Liver (tissue), 10 donors: ENCODE data around the gene IFNA7. TPM values are rescaled to one million over a fixed set of nuclear protein-coding genes. Genes with fewer than 3 reads are reported as not detected.

Experiments used
- DNase-seq: peaks from one replicate; pipeline ENCODE4 v3.0.0-alpha.2; 2017; ENCODE audit warnings: low spot score
- H3K27ac ChIP-seq, 2 donors: one replicate each; pipeline ENCODE4 v1.7.0; 2013; ENCODE audit warnings: inconsistent platforms in 2 of 2, low read length in 2 of 2, control low read depth in 1 of 2, low read depth in 1 of 2, mild to moderate bottlenecking in 1 of 2
- H3K27me3 ChIP-seq, 4 donors: one replicate each; pipeline versions ENCODE4 v1.6.1 to v1.7.0; 2013; ENCODE audit warnings: low read length in 3 of 4, inconsistent platforms in 1 of 4, mild to moderate bottlenecking in 1 of 4, moderate library complexity in 1 of 4; ENCODE audit not compliant: control insufficient read depth in 4 of 4, insufficient read depth in 4 of 4
- H3K36me3 ChIP-seq, 4 donors: one replicate each; pipeline versions ENCODE4 v1.6.1 to v1.7.0; 2013; ENCODE audit warnings: low read length in 3 of 4, mild to moderate bottlenecking in 3 of 4, low read depth in 1 of 4, moderate library complexity in 1 of 4; ENCODE audit not compliant: control insufficient read depth in 4 of 4, insufficient read depth in 3 of 4
- H3K4me1 ChIP-seq, 4 donors: one replicate each; pipeline versions ENCODE4 v1.6.1 to v1.7.0; 2013; ENCODE audit warnings: low read length in 3 of 4, mild to moderate bottlenecking in 3 of 4, moderate library complexity in 1 of 4; ENCODE audit not compliant: control insufficient read depth in 4 of 4, insufficient read depth in 4 of 4
- H3K4me3 ChIP-seq, 3 donors: one replicate each; pipeline versions ENCODE4 v1.6.1 to v1.7.0; 2013; ENCODE audit warnings: low read length in 3 of 3, control low read depth in 1 of 3, low read depth in 1 of 3, mild to moderate bottlenecking in 1 of 3
- H3K9ac ChIP-seq, 2 donors: one replicate each; pipeline ENCODE4 v1.7.0; 2013; ENCODE audit warnings: low read length in 2 of 2, mild to moderate bottlenecking in 2 of 2, moderate library complexity in 2 of 2, control low read depth in 1 of 2, low read depth in 1 of 2
- H3K9me3 ChIP-seq, 4 donors: one replicate each; pipeline versions ENCODE4 v1.6.1 to v1.7.0; 2013; ENCODE audit warnings: low read length in 3 of 4; ENCODE audit not compliant: control insufficient read depth in 4 of 4
- EGR1 ChIP-seq, 2 donors: IDR thresholded peaks; 2 replicates each; pipeline ENCODE4 v1.6.1; 2016 to 2018; ENCODE audit warnings: antibody characterized with exemption in 2 of 2, low read depth in 2 of 2
- FOXA1 ChIP-seq: IDR thresholded peaks from 2 replicates; pipeline ENCODE4 v1.6.1; 2016; ENCODE audit warnings: antibody characterized with exemption
- GABPA ChIP-seq, 2 donors: IDR thresholded peaks in 1 of 2; conservative IDR thresholded peaks in 1 of 2; 2 replicates each; pipeline ENCODE4 v1.6.1; 2016; ENCODE audit warnings: antibody characterized with exemption in 2 of 2, mild to moderate bottlenecking in 1 of 2, moderate library complexity in 1 of 2
- HNF4G ChIP-seq: IDR thresholded peaks from 2 replicates; pipeline ENCODE4 v1.6.1; 2016; ENCODE audit warnings: antibody characterized with exemption
- JUND ChIP-seq, 2 donors: IDR thresholded peaks; 2 replicates each; pipeline ENCODE4 v1.6.1; 2016; ENCODE audit warnings: antibody characterized with exemption in 2 of 2
- RAD21 ChIP-seq, 2 donors: IDR thresholded peaks; 2 replicates each; pipeline ENCODE4 v1.6.1; 2016; ENCODE audit warnings: antibody characterized with exemption in 2 of 2, mild to moderate bottlenecking in 2 of 2
- RXRA ChIP-seq, 2 donors: IDR thresholded peaks; 2 replicates each; pipeline ENCODE4 v1.6.1; 2017 to 2018; ENCODE audit warnings: antibody characterized with exemption in 2 of 2, mild to moderate bottlenecking in 1 of 2
- YY1 ChIP-seq: IDR thresholded peaks from 2 replicates; pipeline ENCODE4 v1.6.1; 2016; ENCODE audit warnings: antibody characterized with exemption, mild to moderate bottlenecking
- WGBS: extraction: QIAGEN DNeasy Blood & Tissue Kit; methylation state at CpG from one replicate; pipeline ENCODE4 v1.1.7; 2013; 5-methylcytosine and 5-hydroxymethylcytosine counted together
- polyA plus RNA-seq, 2 donors: library from polyadenylated mRNA; stranded (reverse) in 1 of 2; unstranded in 1 of 2; fragments of 200-250 nt in 1 of 2; fragments of >200 nt in 1 of 2; fragmentation: Nextera tagmentation in 1 of 2; extraction: Ambion mirVana in 1 of 2; gene quantifications; one replicate each; pipeline versions ENCODE4 v1.2.1 to v1.2.3, GENCODE V29; 2013 to 2015
- small RNA-seq: library from RNA; depleted of rRNA; stranded (forward); fragments of <200 nt; gene quantifications from one replicate; pipeline ENCODE3, GENCODE V24; 2014
- total RNA-seq, 2 donors: library from RNA; depleted of rRNA; stranded (reverse); fragments of >200 nt; gene quantifications; one replicate each; pipeline ENCODE4 v1.2.3, GENCODE V29; 2014
- TF ChIP-seq, protein P1 (sequence below): IDR thresholded peaks from 2 replicates; pipeline ENCODE4 v1.6.1; 2016; ENCODE audit warnings: antibody characterized with exemption
- TF ChIP-seq, protein P2 (sequence below): IDR thresholded peaks from 2 replicates; pipeline ENCODE4 v1.6.1; 2016; ENCODE audit warnings: antibody characterized with exemption, mild to moderate bottlenecking
- TF ChIP-seq, protein P3 (sequence below): IDR thresholded peaks from 2 replicates; pipeline ENCODE4 v1.6.1; 2016; ENCODE audit warnings: antibody characterized with exemption
- donor health status: healthy.
- donor health status: healthy.
- donor health status: healthy.
- donor health status: healthy.
- donor health status: healthy.

The IFNA7 gene
- total and polyA plus RNA-seq, 4 donors = not detected

DNA sequence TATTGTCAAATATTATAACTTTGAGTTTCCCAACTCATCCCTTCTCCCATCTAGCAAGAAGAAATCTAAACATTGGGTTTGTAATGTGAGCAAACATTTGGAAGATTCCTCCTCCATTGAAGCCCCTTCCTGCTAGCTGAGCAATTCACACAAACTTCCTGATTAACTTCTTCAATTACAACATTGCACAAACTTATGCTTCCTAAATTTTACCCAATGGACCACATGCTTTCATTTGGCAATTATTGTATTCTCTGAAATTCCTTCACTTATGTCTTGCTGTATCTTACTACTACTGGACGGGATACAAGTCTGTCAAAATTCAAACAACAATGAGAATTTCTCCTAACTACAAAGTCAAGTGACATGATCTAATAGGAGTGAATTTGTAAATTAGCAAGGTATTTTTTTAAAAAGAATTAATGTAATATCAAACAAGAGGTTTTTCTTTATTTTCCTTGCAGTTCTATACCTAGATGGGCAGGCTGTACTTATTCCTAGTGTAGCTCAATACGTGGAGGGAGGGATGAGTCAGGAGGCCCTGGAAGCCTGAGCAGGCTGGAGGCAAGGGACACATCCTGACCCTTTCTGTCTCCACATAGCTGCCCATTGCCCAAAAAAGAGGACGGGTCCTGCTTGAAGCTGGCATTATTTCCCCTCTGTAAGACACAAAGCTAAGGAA, 48.5 kb downstream of the IFNA7 start:
- 32% methylated on average over 3 of the region's 3 CpGs for WGBS
- H3K4me1 ChIP-seq = peaks cover 0 to 3% (median 0%) of the 10 kb centered on the region in 4 donors
- no peak for TF ChIP-seq JUND (IDR thresholded peaks at IDR 0.05)
- TF ChIP-seq, protein P1, sequence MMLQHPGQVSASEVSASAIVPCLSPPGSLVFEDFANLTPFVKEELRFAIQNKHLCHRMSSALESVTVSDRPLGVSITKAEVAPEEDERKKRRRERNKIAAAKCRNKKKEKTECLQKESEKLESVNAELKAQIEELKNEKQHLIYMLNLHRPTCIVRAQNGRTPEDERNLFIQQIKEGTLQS = no peak
- TF ChIP-seq YY1 = no peak
- TF ChIP-seq, protein P2, sequence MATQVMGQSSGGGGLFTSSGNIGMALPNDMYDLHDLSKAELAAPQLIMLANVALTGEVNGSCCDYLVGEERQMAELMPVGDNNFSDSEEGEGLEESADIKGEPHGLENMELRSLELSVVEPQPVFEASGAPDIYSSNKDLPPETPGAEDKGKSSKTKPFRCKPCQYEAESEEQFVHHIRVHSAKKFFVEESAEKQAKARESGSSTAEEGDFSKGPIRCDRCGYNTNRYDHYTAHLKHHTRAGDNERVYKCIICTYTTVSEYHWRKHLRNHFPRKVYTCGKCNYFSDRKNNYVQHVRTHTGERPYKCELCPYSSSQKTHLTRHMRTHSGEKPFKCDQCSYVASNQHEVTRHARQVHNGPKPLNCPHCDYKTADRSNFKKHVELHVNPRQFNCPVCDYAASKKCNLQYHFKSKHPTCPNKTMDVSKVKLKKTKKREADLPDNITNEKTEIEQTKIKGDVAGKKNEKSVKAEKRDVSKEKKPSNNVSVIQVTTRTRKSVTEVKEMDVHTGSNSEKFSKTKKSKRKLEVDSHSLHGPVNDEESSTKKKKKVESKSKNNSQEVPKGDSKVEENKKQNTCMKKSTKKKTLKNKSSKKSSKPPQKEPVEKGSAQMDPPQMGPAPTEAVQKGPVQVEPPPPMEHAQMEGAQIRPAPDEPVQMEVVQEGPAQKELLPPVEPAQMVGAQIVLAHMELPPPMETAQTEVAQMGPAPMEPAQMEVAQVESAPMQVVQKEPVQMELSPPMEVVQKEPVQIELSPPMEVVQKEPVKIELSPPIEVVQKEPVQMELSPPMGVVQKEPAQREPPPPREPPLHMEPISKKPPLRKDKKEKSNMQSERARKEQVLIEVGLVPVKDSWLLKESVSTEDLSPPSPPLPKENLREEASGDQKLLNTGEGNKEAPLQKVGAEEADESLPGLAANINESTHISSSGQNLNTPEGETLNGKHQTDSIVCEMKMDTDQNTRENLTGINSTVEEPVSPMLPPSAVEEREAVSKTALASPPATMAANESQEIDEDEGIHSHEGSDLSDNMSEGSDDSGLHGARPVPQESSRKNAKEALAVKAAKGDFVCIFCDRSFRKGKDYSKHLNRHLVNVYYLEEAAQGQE = no peak
- no peak for TF ChIP-seq RXRA (IDR thresholded peaks at IDR 0.05)
- TF ChIP-seq RAD21 (IDR thresholded peaks at IDR 0.05) = no peak
- TF ChIP-seq GABPA (IDR thresholded peaks at IDR 0.05 in 1 of 2, conservative IDR thresholded peaks at IDR 0.05 in 1 of 2) = no peak
- no peak for TF ChIP-seq FOXA1
- no peak for TF ChIP-seq EGR1 (IDR thresholded peaks at IDR 0.05; ENCODE audit: low read depth in 2 of 2)
- TF ChIP-seq, protein P3, sequence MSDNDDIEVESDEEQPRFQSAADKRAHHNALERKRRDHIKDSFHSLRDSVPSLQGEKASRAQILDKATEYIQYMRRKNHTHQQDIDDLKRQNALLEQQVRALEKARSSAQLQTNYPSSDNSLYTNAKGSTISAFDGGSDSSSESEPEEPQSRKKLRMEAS = no peak
- no peak for TF ChIP-seq HNF4G
- DNase-seq = no peak
- no peaks in the 10 kb centered on the region for H3K36me3 ChIP-seq
- no peak overlapping the region for H3K27ac ChIP-seq
- no peaks in the 10 kb centered on the region for H3K27me3 ChIP-seq
- H3K9me3 ChIP-seq = peaks cover 0 to 2% (median under 1%) of the 10 kb centered on the region in 4 donors
- no peak overlapping the region for H3K4me3 ChIP-seq
- H3K9ac ChIP-seq = no peak overlapping the region

Small RNAs within 50 kb of the gene (small RNA-seq; reads per million reads assigned to genes)
- gene RF00019 = not detected

Other genes with a start within 250 kb of the IFNA7 start
- gene HACD4, start 170.6 kb downstream of the IFNA7 start, total RNA-seq = 1 to 10 TPM in 1 of 2 donors, under 1 TPM in 1; 0.67 to 2.2 TPM
- under 1 TPM; 0.25 to 0.31 TPM for gene HACD4, start 170.6 kb downstream of the IFNA7 start, polyA plus RNA-seq
- not detected for gene IFNB1, start 124.3 kb downstream of the IFNA7 start, total RNA-seq
- not detected for gene IFNB1, start 124.3 kb downstream of the IFNA7 start, polyA plus RNA-seq
- gene IFNW1, start 60.4 kb downstream of the IFNA7 start, total RNA-seq = not detected
- not detected for gene IFNW1, start 60.4 kb downstream of the IFNA7 start, polyA plus RNA-seq
- not detected for gene IFNA21, start 35.5 kb downstream of the IFNA7 start, total RNA-seq
- not detected for gene IFNA21, start 35.5 kb downstream of the IFNA7 start, polyA plus RNA-seq
- not detected for gene IFNA4, start 14.6 kb downstream of the IFNA7 start, total RNA-seq
- not detected for gene IFNA4, start 14.6 kb downstream of the IFNA7 start, polyA plus RNA-seq
- not detected for gene IFNA10, start 4.9 kb upstream of the IFNA7 start, total RNA-seq
- not detected for gene IFNA10, start 4.9 kb upstream of the IFNA7 start, polyA plus RNA-seq
- not detected for gene IFNA16, start 15.1 kb upstream of the IFNA7 start, total RNA-seq
- gene IFNA16, start 15.1 kb upstream of the IFNA7 start, polyA plus RNA-seq = not detected
- not detected for gene IFNA17, start 26.0 kb upstream of the IFNA7 start, total RNA-seq
- not detected for gene IFNA17, start 26.0 kb upstream of the IFNA7 start, polyA plus RNA-seq
- gene IFNA14, start 37.8 kb upstream of the IFNA7 start, total RNA-seq = not detected
- gene IFNA14, start 37.8 kb upstream of the IFNA7 start, polyA plus RNA-seq = not detected
- under 1 TPM in 1 of 2 donors, not detected in 1; 0.25 TPM for gene IFNA5, start 103.1 kb upstream of the IFNA7 start, total RNA-seq
- not detected for gene IFNA5, start 103.1 kb upstream of the IFNA7 start, polyA plus RNA-seq
- gene KLHL9, start 133.2 kb upstream of the IFNA7 start, total RNA-seq = 10 to 100 TPM; 14.0 to 14.5 TPM
- 1 to 10 TPM; 5.6 to 5.7 TPM for gene KLHL9, start 133.2 kb upstream of the IFNA7 start, polyA plus RNA-seq
- not detected for gene IFNA6, start 148.7 kb upstream of the IFNA7 start, total RNA-seq
- not detected for gene IFNA6, start 148.7 kb upstream of the IFNA7 start, polyA plus RNA-seq
- not detected for gene IFNA13, start 165.9 kb upstream of the IFNA7 start, total RNA-seq
- gene IFNA13, start 165.9 kb upstream of the IFNA7 start, polyA plus RNA-seq = not detected
- not detected for gene IFNA2, start 183.2 kb upstream of the IFNA7 start, total RNA-seq
- not detected for gene IFNA2, start 183.2 kb upstream of the IFNA7 start, polyA plus RNA-seq
- not detected for gene IFNA8, start 206.9 kb upstream of the IFNA7 start, total RNA-seq
- gene IFNA8, start 206.9 kb upstream of the IFNA7 start, polyA plus RNA-seq = not detected
- not detected for gene IFNA1, start 238.2 kb upstream of the IFNA7 start, total RNA-seq
- not detected for gene IFNA1, start 238.2 kb upstream of the IFNA7 start, polyA plus RNA-seq